ENCODE measurements around the gene AGK.
"Not testable (repeated sequence)": the region's sequence is repeated elsewhere in the genome, so short reads cannot be mapped to it uniquely, and the experiment has no call there.

Gene AGK

DNA sequence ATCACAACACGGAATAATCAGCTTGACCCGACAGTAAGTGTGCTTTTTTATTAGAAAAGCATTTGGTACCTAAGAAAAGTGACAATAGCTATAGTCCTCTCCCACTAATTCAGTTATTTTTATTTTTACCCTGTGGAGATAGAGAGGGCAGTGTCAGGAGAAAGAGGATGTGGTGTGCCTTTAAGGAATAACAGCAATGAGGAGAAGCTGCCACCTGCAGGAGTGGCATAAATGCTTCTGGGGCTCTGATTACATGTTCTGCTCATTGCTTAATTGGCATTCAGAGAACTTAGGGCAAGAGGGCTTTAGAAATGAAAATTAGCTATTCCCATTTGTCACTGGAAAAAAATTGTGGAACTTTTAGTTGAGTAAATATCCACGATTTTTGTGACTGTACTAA, 90.7 kb downstream of the AGK start:
- DNase-seq (ENCODE audit: low read depth in 2 of 3, low spot score in 1 of 3) = no peak

DNA sequence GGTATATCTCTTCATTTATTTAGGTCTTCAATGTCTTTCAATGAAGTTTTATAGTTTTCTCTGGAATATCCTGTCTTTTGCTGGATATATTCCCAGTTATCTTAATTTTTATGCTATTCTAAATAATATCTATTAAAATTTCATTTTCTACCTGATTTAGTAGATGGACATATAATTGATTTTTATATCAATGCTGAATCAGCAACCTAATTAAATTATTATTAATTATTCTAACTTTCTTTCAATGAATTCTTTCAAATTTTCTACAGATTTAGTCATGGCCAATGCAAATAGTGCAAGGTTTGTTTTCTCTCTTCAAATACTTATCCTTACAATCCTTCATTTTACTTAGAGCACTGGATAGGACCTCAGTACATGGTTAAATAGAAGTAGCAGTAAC, 94.0 kb downstream of the AGK start:
- no peak for DNase-seq (ENCODE audit: low read depth in 2 of 3, low spot score in 1 of 3)

DNA sequence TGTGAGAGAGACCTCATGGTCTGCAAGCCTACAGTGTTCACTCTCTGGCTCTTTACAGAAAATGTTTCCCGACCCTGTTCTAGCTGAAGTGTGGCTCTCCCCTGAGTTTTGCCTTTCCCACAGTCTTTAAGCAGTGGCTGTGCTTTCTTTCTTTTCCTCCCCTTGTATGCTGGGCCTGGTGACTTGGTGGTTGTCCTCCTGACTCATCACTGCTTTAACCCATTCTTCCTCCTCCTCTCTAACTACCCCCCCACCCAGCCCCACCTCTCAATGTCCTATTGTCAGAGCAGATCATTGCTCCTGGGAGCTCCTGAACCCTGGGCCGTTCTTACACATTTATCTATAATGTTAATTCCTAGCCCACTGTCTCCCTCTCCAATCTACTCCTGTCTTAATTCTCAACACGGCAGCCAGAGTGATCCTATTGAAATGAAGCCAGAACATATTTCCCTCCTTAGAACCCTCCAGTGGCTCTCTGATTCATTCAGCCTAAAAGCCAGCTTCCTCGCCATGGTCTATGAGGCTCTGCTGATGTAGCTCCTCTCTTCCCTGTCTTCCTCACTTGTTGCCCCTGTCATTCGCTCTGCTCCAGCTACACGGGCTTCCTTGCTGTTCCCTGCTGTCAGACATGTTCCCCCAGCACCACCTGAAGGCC, 95.7 kb downstream of the AGK start:
- DNase-seq (ENCODE audit: low read depth in 2 of 3, low spot score in 1 of 3) = no peak

DNA sequence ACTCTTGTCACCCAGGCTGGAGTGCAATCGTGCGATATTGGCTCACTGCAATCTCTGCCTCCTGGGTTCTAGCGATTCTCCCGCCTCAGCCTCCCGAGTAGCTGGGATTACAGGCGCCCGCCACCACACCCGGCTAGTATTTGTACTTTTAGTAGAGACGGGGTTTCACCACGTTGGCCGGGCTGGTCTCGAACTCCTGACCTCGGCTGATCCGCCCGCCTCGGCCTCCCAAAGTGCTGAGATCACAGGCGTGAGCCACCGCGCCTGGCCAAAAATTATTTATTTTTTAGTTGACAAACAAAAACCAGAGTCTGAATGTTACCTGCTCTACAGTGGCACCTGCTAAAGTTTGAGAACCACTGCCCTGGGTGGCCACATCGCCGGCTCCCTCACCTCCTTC, 96.5 kb downstream of the AGK start:
- not testable (repeated sequence) for DNase-seq (ENCODE audit: low read depth in 2 of 3, low spot score in 1 of 3)

DNA sequence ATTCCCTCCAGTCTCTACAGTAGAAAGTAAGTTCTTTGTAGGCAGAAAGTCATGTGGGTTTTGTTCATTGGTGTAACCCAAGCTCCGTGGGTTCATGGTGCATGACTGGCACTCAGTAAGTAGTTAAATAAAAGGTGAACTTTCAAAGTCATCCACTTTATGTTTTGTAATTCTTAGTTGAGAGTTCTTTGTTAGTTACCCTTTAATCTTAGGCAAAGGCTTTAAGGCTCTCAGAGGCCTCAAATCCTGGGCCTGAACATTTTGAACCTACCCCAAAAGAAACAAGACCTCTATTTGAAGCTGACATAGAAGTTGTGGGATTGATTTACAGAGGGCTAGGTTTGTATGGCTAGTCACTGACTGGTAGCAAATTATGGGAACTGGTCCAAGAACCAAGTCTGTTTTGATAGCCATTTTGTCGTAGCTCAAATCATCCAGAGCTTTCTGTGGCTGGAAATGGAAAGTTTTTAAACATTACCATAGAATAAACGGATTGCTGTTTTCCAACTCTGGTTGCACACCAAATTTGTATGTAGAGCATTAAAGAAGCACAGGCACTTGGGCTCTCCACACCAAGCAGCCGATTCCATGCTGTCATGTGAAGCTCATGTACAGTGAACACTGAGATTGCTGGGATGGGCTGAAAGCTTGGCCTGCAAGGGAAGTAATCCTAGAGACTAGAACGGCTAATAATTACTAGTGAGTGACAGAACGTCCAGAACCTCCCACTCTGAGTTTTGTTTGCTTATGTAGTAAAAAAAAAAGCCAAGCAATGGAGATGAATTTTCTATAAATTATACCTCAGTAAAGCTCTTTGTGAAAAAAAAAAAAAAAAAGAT, 97.3 kb downstream of the AGK start:
- DNase-seq (ENCODE audit: low read depth in 2 of 3, low spot score in 1 of 3) = no peak

DNA sequence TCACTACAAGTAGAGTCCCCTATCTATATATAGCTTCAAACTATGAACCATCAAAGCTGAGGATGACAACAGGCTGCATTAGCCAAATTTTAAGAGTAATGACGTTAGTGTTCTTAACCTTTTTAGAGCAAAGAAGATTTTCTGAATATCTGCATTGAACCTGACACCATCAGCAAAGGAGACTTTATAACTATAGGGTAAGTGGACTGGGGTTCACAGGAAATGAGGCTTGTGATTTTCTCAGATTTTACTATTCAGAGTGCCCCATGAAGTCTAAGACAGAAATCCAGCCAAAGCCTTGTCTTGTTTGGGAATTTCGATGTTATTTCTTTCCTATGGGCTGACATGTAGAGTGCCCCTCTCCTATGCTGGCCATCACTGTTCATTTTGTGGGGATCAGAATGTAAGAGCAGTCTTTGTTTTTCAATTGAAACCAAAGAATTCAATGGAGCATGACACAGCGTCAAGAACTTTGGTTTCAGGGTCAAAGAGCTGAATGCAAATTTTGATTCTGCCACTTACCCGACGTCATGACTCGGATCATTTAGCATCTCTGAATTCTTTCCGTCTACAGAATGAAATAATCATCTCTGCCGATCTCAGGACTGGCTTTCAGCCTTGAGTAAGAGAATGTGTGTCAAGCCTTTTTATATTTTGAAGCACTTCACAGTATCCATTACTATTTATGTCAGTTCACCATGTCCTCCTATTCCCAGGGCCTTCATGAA, 98.1 kb downstream of the AGK start:
- DNase-seq (ENCODE audit: low read depth in 2 of 3, low spot score in 1 of 3) = no peak

DNA sequence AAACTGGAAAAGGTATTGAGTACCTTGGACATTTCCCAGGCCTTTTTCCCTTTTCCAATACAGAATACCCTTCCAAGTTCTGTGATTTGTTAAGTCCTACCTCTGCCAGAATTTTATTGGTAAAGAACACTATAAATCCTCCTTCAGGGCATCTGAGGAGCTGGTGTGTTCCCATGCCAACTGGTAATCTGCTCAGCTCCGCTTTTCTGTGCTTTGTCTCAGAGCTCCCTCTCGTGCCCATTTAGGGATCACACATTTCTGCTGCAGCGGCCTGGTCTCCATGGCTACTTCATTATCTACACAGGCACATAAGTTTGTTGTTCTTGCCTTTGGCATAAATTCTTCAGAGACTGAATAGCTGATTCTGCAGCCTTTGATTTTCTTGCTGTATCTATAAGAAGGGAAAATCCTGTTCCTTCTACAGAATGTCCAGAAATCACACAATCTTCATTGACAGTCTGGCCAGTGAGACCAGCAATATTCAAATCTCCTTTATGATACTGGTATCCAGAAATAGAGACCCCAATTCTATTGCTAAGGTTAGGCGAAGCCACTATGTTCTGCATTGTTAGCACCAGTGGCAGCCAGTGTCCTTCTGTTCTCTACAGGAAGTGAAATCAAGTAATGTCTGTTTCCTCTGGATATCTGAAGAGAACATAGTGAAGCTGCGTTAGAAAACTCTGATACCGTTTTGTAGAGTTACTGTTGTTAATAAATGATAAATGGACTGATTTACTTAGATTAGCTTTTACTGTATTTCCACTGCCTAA, 98.8 kb downstream of the AGK start:
- no peak for DNase-seq (ENCODE audit: low read depth in 2 of 3, low spot score in 1 of 3)

DNA sequence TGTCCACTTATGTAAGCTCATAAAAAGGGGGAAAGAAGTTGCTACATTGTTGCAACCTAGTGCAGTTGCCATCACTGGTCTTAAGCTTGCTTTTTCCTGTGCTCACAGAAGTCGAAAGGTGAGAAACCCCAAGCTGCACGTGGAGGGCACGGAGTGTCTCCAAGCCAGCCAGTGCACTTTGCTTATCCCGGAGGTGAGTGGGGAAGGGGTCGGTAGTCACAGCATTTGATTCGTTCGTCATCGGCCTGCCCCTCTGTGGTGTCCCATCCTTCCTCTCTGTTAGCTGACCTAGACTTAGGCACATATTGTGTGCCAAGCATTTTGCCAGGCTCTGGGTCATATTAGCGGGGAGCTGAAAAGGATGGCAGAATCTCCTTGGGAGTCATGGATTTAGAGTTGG, 100.2 kb downstream of the AGK start:
- no peak for DNase-seq (ENCODE audit: low read depth in 2 of 3, low spot score in 1 of 3)

DNA sequence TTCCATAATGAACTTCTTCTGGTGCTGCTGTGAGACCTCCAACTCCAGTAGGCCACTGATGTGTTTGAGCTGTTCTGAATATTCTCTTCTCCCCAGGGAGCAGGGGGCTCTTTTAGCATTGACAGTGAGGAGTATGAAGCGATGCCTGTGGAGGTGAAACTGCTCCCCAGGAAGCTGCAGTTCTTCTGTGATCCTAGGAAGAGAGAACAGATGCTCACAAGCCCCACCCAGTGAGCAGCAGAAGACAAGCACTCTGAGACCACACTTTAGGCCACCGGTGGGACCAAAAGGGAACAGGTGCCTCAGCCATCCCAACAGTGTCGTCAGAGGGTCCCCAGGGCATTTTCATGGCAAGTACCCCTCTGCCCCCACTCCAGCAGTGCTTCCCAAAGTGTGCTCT, 101.5 kb downstream of the AGK start:
- DNase-seq (ENCODE audit: low read depth in 2 of 3, low spot score in 1 of 3) = no peak

DNA sequence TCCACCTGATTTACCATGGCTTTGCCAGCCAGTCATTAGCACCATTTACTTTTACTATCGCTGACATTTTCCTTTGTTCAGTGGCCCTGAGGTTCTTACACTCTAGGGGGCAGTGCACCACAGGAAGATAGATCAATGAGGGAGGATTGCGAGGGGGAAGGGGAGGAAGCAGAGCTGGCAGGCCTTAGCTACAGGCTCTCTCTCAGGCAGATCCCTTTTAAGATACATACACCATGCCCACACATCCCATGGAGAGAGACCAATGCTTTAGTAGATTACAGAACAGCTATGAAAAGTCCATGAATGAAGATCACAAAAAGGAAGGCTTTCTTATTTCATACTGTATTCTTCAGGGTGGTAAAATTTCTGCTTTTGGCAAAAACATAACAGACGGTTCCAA, 103.3 kb downstream of the AGK start:
- peak; percentile 20 to 55 (median 27) for DNase-seq (ENCODE audit: low read depth in 2 of 3, low spot score in 1 of 3)

DNA sequence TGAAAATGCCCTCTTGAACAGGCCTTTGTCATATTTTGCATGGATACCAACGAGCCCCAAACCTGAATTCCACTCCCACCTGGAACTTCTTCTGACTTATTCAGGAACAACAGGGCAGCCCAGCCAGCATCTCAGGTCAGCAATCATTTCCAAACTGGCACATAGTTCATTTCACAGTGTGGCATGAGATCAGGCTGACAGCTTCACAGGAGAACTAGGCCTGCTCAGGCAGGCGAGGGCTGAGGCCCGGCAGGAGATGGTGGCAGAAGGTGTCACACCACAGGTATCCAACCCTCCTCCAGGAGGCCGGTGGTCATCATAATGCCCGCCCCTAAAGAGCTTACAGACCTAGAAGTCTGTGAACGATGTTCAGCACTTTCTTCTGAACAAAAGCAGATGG, 108.3 kb downstream of the AGK start:
- no peak for DNase-seq (ENCODE audit: low read depth in 2 of 3, low spot score in 1 of 3)

DNA sequence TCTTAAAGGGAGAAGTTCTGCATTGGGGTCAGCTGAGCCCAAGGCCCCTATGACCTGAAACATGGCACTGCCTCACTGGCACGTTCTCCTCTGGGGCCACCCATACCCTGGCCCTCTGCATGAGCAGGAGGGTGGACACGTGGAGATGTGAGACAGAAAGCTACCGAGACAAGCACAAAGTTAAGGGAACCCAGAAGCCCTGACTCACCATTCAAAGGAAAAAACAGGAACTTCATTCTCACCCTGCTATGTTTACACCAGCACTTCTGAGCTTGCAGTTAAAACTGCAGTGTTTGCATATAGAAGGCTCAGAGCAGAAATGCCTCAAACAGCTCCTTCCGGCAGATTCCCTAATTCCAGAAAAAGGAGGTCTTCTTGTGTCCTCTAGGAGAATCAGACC, 109.0 kb downstream of the AGK start:
- DNase-seq (ENCODE audit: low read depth in 2 of 3, low spot score in 1 of 3) = no peak

DNA sequence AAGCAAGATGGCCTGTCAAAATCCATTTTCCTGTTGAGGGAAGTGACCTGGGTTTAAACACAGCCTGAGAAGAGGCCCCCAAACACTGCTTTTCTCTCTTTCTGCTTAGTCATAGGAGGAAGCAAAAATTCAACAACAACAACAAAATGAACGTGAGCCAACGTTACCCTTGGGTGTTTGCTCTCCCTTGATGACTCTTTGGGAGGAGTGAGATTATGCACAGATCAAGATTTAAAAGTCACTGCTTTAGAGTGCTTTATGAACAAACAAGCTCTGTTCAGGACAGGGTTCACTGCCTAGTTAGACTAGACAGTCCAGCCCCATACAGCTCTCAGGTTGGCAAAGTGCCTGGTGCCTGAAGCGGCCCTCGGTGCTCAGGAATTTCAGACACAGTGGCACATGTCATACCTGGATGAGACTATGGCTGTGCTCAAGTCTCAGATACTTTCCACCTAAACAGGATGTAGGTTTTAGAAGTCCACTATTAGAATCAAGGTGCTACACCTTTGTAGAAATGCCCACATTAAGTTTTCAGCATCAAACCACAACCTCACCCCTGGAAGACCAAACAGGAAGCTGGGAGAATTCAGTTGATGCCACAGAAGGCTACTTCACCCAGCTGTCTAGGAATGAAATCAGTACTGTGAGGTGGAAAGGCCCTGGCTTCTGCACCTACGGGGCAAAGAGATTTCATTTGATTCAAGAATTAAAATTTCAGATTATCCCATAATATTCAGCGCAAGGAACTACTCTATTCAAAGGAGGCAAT, 112.1 kb downstream of the AGK start:
- DNase-seq (ENCODE audit: low read depth in 2 of 3, low spot score in 1 of 3) = no peak

DNA sequence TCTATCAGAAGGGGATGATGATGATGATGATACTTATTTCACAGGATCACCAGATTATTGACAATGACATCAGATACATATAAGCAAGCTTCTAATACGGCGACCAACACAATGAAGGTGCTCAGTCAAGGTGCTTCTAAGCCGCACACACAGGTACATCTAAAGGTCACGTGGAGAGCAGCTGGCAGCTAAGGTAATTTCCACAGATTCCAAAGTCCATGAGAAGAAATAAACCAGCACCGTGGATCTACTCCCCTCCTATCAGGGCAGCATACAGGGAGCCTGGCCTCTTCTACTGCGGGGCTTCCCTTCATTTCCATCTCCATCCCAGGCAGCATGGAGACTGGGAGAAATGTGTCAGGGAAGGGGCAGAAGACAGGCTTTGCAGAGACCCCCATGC, 113.2 kb downstream of the AGK start:
- DNase-seq (ENCODE audit: low read depth in 2 of 3, low spot score in 1 of 3) = no peak

DNA sequence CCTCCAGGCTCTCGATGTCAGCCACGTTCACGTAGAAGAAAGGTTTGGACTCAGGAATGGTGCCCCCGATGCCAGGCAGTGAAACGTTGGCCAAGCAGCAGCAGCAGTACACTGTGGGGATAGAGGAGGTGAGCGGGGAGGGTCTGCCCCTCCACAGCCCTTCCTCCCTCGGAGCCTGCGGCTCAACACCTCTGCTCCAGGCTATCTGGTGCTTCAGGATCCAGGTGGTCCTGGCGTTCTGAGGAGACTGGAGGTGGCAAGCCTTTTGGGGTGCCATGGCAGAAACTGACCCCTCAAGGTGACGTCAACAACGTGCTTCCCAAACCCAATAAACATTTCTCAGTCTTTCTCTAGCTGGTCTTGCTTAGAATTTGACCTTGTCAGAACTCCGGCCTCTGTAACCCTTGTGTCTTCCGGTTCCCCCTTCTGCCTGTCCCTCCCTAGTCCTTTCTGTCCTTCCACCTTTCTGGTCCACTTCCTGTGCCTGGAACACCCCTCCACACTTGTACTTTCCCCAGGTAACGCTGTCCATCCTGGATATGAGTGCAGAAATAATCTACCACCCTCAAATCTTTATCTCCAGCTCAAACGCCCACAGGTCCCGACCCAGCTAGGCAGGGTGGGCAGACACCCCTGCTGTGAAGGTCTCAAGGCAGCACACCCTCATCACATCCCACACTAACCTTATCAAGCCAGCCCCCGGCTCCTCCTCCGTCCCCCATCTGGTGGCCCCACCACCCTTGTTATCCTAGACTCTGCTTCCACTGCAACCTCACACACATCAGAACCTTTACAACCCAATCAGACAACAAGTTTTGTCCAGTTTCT, 114.2 kb downstream of the AGK start:
- no peak for DNase-seq (ENCODE audit: low read depth in 2 of 3, low spot score in 1 of 3)

DNA sequence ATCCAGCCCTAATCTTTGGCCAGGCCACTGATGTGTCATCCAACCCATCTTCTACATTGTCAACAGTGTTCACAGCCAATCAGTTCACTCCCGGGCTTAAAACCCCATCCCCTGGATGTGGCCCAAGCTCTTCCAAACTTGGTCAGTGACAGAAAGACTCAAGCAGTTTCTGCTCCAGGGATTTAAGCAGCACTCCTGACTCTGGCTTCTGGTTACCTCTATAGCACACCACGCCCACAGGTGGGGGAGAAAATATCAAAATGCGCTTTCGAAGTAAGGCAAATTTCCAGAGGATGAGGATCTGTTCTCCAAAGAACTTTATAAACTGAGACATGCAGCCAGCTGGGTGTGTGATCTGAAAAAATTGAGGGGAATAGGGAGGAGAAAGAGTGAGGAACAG, 114.9 kb downstream of the AGK start:
- DNase-seq (ENCODE audit: low read depth in 2 of 3, low spot score in 1 of 3) = no peak

DNA sequence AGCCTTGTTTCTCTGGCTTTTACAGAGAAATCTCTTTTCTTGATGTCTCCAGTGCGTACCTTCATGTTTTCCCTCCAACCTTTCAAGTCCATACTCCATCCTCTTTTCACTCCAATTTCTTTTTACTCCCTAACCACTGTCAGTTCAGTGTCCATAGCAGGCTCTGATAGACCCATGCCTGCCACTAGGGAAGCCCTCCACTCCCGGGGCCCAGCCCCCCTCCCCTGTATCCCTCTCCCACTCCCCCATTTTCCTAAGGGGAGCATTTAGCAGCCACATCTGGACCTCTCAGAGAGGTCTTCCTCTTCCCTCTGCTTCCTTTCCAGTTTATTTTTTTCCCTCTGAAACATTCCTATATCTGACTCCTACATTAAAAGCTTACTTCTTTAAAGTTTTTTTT, 117.6 kb downstream of the AGK start:
- DNase-seq (ENCODE audit: low read depth in 2 of 3, low spot score in 1 of 3) = no peak

DNA sequence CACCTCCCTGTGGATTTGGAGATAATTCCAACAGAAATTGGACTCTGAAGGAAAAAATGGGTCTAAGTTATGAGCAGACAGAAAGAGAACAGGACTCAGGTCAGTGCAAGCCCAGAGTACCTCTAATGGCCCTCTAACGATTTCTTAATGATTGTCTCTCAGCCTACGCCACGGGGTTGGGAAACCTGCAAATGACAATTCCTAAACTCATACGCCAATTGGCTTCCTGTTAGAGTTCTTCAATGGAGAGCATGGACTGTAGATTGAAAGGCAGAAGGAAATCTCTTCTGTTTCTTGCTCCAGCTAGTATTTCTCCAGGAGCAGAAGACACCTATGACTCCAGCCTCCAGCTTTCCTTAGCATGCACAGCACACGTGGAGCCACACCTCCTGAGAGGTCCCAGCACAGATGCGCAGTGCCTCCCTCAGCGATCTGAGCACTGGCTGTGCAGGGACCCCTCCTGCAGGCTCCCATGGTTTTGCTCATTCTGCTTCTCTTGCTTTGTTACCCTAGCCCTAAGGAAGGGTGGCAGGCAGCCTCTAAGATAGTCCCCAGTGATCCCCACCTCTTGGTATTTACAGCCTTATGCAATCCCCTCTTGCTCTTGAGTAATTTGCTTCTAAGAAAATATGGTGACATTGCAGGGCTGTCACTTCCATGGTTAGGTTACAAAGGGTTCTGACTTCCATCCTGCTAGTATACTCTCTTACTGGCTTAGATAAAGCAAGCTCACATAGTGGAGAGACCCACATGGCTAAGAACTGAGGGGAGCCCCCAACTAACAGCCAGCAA, 120.7 kb downstream of the AGK start:
- no peak for DNase-seq (ENCODE audit: low read depth in 2 of 3, low spot score in 1 of 3)

DNA sequence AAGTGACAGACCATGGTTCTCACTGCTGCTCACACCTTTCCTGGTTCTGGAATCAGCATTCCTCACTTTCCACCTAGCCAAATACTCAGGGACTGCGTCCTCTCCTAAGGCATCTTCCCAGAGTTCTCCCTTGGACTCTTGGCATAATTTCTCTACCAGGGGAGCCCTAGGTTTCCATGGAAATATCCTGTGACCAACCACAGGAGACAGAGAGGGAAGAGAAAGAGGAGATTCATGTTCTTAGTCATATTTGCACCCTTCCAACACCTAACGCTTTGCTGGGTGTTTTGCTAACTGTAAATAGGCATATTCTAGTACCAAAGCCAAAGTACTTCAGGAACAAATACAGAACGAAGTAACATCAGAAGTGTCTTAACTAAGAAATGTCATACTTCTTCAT, 122.1 kb downstream of the AGK start:
- no peak for DNase-seq (ENCODE audit: low read depth in 2 of 3, low spot score in 1 of 3)
